HG02973 (cell line): Measurements from ENCODE around the gene HELZ2.

ENCODE experiments used
- ATAC-seq: cut with Tn5 transposase; IDR thresholded peaks from one replicate; pipeline ENCODE4 v1.9.1; 2021; ENCODE audit warnings: moderate library complexity; ENCODE audit not compliant: unreplicated experiment

Gene HELZ2

DNA sequence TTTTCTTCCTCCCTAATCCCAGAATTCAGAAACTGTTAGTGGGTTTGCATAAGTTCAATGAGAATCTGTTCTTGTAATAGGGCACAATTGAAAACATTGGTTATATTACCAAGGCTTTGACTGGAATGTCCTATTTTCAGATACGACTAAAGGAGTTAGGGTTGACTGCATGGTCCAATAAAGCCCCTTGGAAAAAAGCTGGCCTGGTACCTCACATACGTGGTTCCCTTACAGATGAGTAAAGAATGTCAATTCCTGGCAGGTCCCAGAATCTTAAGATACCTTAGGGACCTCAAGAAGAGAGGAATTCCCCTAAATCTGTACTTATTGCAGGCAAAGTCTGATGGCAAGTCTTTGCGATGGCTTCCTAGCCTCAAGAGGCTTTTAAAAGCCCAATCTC lies 48.9 kb downstream of the HELZ2 start:
- ATAC-seq = no peak
